Thymus (tissue), 11 donors: Measurements from ENCODE around the gene UGCG. TPM values are rescaled to one million over a fixed set of nuclear protein-coding genes. Genes with fewer than 3 reads are reported as not detected.
"Not testable (repeated sequence)": the region's sequence is repeated elsewhere in the genome, so short reads cannot be mapped to it uniquely, and the experiment has no call there.

Experiments used
- DNase-seq, 9 donors: peaks; one replicate each; pipeline ENCODE4 v3.0.0-alpha.2; 2013; ENCODE audit warnings: low spot score in 9 of 9, low read depth in 6 of 9, missing footprints in 1 of 9
- H3K27ac ChIP-seq, 2 donors: one replicate each; pipeline ENCODE4 v1.5.1; 2013; ENCODE audit warnings: control low read depth in 1 of 2, low read depth in 1 of 2, low read length in 1 of 2, mild to moderate bottlenecking in 1 of 2, moderate library complexity in 1 of 2
- H3K27me3 ChIP-seq, 2 donors: one replicate each; pipeline ENCODE4 v1.5.1; 2013; ENCODE audit warnings: low read length in 1 of 2; ENCODE audit not compliant: control insufficient read depth in 2 of 2, insufficient read depth in 1 of 2
- H3K36me3 ChIP-seq, 2 donors: one replicate each; pipeline ENCODE4 v1.5.1; 2013; ENCODE audit warnings: low read length in 1 of 2, mild to moderate bottlenecking in 1 of 2, moderate library complexity in 1 of 2; ENCODE audit not compliant: control insufficient read depth in 2 of 2, insufficient read depth in 2 of 2
- H3K4me1 ChIP-seq, 2 donors: one replicate each; pipeline ENCODE4 v1.5.1; 2013; ENCODE audit warnings: low read length in 2 of 2; ENCODE audit not compliant: control insufficient read depth in 2 of 2, insufficient read depth in 2 of 2
- H3K4me3 ChIP-seq, 2 donors: one replicate each; pipeline ENCODE4 v1.5.1; 2013; ENCODE audit warnings: low read length in 2 of 2, control low read depth in 1 of 2, mild to moderate bottlenecking in 1 of 2
- H3K9me3 ChIP-seq, 2 donors: one replicate each; pipeline ENCODE4 v1.5.1; 2013; ENCODE audit warnings: low read length in 1 of 2, mild to moderate bottlenecking in 1 of 2; ENCODE audit not compliant: control insufficient read depth in 2 of 2, insufficient read depth in 1 of 2
- WGBS: extraction: QIAGEN DNeasy Blood & Tissue Kit; methylation state at CpG from one replicate; pipeline ENCODE4 v1.1.7; 2013; 5-methylcytosine and 5-hydroxymethylcytosine counted together
- polyA plus RNA-seq: library from polyadenylated mRNA; stranded (reverse); fragments of 200-250 nt; gene quantifications from one replicate; pipeline ENCODE4 v1.2.3, GENCODE V29; 2013
- total RNA-seq: library from RNA; stranded (reverse); fragments of 120-200 nt; gene quantifications from one replicate; pipeline ENCODE4 v1.2.4, GENCODE V29; 2013
- donor health status: healthy.

The UGCG gene
- total and polyA plus RNA-seq, 2 donors = 32.9 to 37.1 TPM

GRCh38 chr9:111866976-111867375 lies 29.6 kb upstream of the UGCG start:
- DNase-seq = no peak
- 90% methylated on average over 5 of the region's 5 CpGs for WGBS
- no peaks in the 10 kb centered on the region for H3K36me3 ChIP-seq
- peaks cover 0 to 2% of the 10 kb centered on the region in 2 donors for H3K27me3 ChIP-seq
- H3K4me1 ChIP-seq = no peaks in the 10 kb centered on the region
- H3K27ac ChIP-seq = no peak overlapping the region
- H3K4me3 ChIP-seq = no peak overlapping the region
- no peaks in the 10 kb centered on the region for H3K9me3 ChIP-seq

- H3K4me3 ChIP-seq = no peak overlapping the region
- 87% methylated on average over 6 of the region's 6 CpGs for WGBS
- H3K4me1 ChIP-seq = no peaks in the 10 kb centered on the region
- peaks cover 0 to 2% of the 10 kb centered on the region in 2 donors for H3K27me3 ChIP-seq
- no peak overlapping the region for H3K27ac ChIP-seq
- no peak for DNase-seq
- no peaks in the 10 kb centered on the region for H3K9me3 ChIP-seq
- no peaks in the 10 kb centered on the region for H3K36me3 ChIP-seq
Observed at GRCh38 chr9:111868475-111868874, 28.1 kb upstream of the UGCG start.

- no peaks in the 10 kb centered on the region for H3K4me1 ChIP-seq
- no peak overlapping the region for H3K4me3 ChIP-seq
- peaks cover 0 to 2% of the 10 kb centered on the region in 2 donors for H3K27me3 ChIP-seq
- WGBS = 93% methylated on average over 3 of the region's 3 CpGs
- no peak for DNase-seq
- H3K27ac ChIP-seq = no peak overlapping the region
- no peaks in the 10 kb centered on the region for H3K36me3 ChIP-seq
- H3K9me3 ChIP-seq = no peaks in the 10 kb centered on the region
Observed at GRCh38 chr9:111870774-111871498, 25.7 kb upstream of the UGCG start.

- Histone ChIP-seq H3K36me3 (no peaks in the 10 kb centered on the region), H3K4me3 (no peak overlapping the region), H3K27me3 (peaks cover 0 to 2% of the 10 kb centered on the region in 2 donors), H3K27ac (no peak overlapping the region), H3K9me3 (no peaks in the 10 kb centered on the region), H3K4me1 (no peaks in the 10 kb centered on the region)
- DNase-seq = no peak
- 87% methylated on average over 6 of the region's 6 CpGs for WGBS
Observed at GRCh38 chr9:111871499-111871855, 25.1 kb upstream of the UGCG start.

GRCh38 chr9:111872886-111873285 lies 23.7 kb upstream of the UGCG start:
- no peak overlapping the region for H3K4me3 ChIP-seq
- DNase-seq = no peak
- H3K4me1 ChIP-seq = no peaks in the 10 kb centered on the region
- H3K27ac ChIP-seq = no peak overlapping the region
- H3K9me3 ChIP-seq = no peaks in the 10 kb centered on the region
- 64% methylated on average over 3 of the region's 3 CpGs for WGBS
- H3K36me3 ChIP-seq = no peaks in the 10 kb centered on the region
- H3K27me3 ChIP-seq = peaks cover 0 to 2% of the 10 kb centered on the region in 2 donors

- Histone ChIP-seq H3K9me3 (no peaks in the 10 kb centered on the region), H3K27me3 (no peaks in the 10 kb centered on the region), H3K4me3 (no peak overlapping the region), H3K4me1 (no peaks in the 10 kb centered on the region), H3K36me3 (no peaks in the 10 kb centered on the region), H3K27ac (no peak overlapping the region)
- no peak for DNase-seq
- 98% methylated on average over 6 of the region's 6 CpGs for WGBS
Observed at GRCh38 chr9:111873901-111874300, 22.7 kb upstream of the UGCG start.

- Histone ChIP-seq H3K4me1 (no peaks in the 10 kb centered on the region), H3K27ac (no peak overlapping the region), H3K4me3 (no peak overlapping the region), H3K27me3 (no peaks in the 10 kb centered on the region), H3K9me3 (no peaks in the 10 kb centered on the region), H3K36me3 (no peaks in the 10 kb centered on the region)
- DNase-seq = no peak
- 49% methylated on average over 2 of the region's 2 CpGs for WGBS
Observed at GRCh38 chr9:111874500-111874899, 22.1 kb upstream of the UGCG start.

GRCh38 chr9:111875291-111875690 lies 21.3 kb upstream of the UGCG start:
- 87% methylated on average over 1 of the region's 1 CpG for WGBS
- not testable (repeated sequence) for H3K9me3 ChIP-seq, H3K4me1 ChIP-seq, H3K27me3 ChIP-seq, DNase-seq, H3K4me3 ChIP-seq, H3K27ac ChIP-seq, H3K36me3 ChIP-seq

- H3K4me3 ChIP-seq, DNase-seq, H3K36me3 ChIP-seq, H3K4me1 ChIP-seq, H3K27ac ChIP-seq, H3K27me3 ChIP-seq, H3K9me3 ChIP-seq: not testable (repeated sequence)
- WGBS = 95% methylated on average over 3 of the region's 3 CpGs
Observed at GRCh38 chr9:111875691-111876090, 20.9 kb upstream of the UGCG start.
